Measurements from ENCODE around the gene MZB1.

The MZB1 gene

DNA sequence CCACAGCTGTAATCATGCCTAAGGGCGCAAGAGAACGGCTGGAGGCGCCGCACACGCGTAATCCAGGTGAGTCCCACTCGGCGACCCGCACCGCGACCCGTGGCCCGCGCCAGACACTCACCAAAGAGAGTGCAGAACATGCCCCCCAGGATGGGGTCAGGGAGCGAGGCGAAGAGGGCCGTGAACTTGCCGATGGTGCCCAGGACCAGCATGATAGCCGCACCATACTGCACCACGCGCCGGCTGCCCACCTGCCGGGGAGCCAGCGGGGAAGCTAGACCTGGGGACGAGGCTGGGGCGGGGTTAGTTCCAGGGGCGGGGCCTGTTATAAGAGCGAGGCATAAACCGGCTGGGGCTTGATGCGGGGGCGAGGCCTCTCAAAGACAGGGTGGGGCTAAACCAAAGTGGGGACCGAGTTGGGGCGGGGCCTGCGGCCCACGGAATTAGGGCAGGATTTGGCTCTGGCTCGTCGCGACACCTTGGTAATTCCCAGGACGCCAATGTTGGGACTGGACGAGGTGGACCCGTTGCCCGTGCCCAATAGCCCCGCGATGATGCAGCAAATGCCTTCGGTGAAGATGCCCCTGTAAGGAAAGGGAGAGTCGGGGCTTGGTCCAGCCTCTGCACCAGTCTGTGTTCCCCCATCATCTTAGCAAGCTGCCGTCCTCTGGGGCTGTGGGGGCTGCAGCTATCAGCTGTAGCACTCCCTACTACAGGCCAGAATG lies 11.4 kb downstream of the MZB1 start:
- Histone ChIP-seq H3K27me3 (ENCODE audit: control insufficient read depth in 1 of 2, insufficient read depth in 2 of 2, low read length in 2 of 2) (no peaks in the 10 kb centered on the region), H3K4me1 (ENCODE audit: control insufficient read depth in 1 of 2, insufficient read depth in 2 of 2, low read length in 2 of 2) (peaks cover 36% of the 10 kb centered on the region in 2 donors), H3K4me3 (ENCODE audit: low read depth in 1 of 2, low read length in 2 of 2) (no peak overlapping the region), H3K9me3 (ENCODE audit: control insufficient read depth in 1 of 2, low read length in 2 of 2) (no peaks in the 10 kb centered on the region), H3K36me3 (ENCODE audit: control insufficient read depth in 1 of 2, insufficient read depth in 2 of 2, low read length in 2 of 2) (peaks cover 0 to 13% of the 10 kb centered on the region in 2 donors), H3K27ac (ENCODE audit: low read depth, low read length) (no peak overlapping the region), H3K9ac (ENCODE audit: low read depth in 1 of 2, low read length in 2 of 2) (no peak overlapping the region)

DNA sequence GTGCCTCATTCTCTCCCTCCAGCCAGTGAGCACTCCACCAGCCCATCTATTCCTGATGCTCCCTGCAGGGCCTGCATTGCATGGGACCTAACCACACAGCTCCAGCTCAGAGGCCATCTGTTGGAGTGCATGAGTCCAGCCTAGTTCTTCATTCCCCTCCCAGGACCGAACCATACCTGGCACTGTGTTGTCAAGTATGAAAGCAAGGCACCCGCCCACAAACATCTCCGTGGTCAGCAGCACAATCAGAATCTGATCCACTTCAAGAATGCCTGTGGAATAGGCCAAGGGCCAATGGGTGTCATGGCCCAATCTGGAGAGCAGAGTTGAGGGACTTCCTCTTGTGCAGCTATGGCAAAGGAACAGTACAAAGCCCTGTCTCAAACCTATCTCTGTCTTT lies 12.5 kb downstream of the MZB1 start:
- no peak overlapping the region for H3K9ac ChIP-seq (ENCODE audit: low read depth in 1 of 2, low read length in 2 of 2)
- no peak overlapping the region for H3K27ac ChIP-seq (ENCODE audit: low read depth, low read length)
- H3K9me3 ChIP-seq (ENCODE audit: control insufficient read depth in 1 of 2, low read length in 2 of 2) = no peaks in the 10 kb centered on the region
- no peak overlapping the region for H3K4me3 ChIP-seq (ENCODE audit: low read depth in 1 of 2, low read length in 2 of 2)
- peaks cover 0 to 13% of the 10 kb centered on the region in 2 donors for H3K36me3 ChIP-seq (ENCODE audit: control insufficient read depth in 1 of 2, insufficient read depth in 2 of 2, low read length in 2 of 2)
- no peaks in the 10 kb centered on the region for H3K27me3 ChIP-seq (ENCODE audit: control insufficient read depth in 1 of 2, insufficient read depth in 2 of 2, low read length in 2 of 2)
- H3K4me1 ChIP-seq (ENCODE audit: control insufficient read depth in 1 of 2, insufficient read depth in 2 of 2, low read length in 2 of 2) = peaks cover 30 to 31% of the 10 kb centered on the region in 2 donors

DNA sequence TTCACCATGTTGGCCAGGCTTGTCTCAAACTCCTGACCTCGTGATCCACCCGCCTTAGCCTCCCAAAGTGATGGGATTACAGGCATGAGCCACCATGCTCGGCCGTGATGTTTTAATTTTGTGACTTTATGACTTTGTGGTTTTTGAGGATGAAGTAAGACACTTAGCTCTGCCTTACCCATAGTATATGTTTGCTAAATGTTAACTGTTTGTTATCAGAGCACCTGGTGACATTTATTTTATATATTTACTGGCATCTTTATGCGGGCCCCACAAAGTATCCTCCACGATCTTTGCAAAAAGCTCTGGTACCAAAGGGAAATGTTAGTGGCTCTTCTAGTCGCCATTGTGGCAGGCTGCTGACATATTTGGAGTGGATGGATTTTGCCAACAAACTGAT lies 13.3 kb downstream of the MZB1 start:
- Histone ChIP-seq H3K36me3 (ENCODE audit: control insufficient read depth in 1 of 2, insufficient read depth in 2 of 2, low read length in 2 of 2) (peaks cover 0 to 22% of the 10 kb centered on the region in 2 donors), H3K4me3 (ENCODE audit: low read depth in 1 of 2, low read length in 2 of 2) (no peak overlapping the region), H3K9ac (ENCODE audit: low read depth in 1 of 2, low read length in 2 of 2) (no peak overlapping the region), H3K27ac (ENCODE audit: low read depth, low read length) (no peak overlapping the region), H3K27me3 (ENCODE audit: control insufficient read depth in 1 of 2, insufficient read depth in 2 of 2, low read length in 2 of 2) (no peaks in the 10 kb centered on the region), H3K9me3 (ENCODE audit: control insufficient read depth in 1 of 2, low read length in 2 of 2) (no peaks in the 10 kb centered on the region), H3K4me1 (ENCODE audit: control insufficient read depth in 1 of 2, insufficient read depth in 2 of 2, low read length in 2 of 2) (peaks cover 25 to 27% of the 10 kb centered on the region in 2 donors)

DNA sequence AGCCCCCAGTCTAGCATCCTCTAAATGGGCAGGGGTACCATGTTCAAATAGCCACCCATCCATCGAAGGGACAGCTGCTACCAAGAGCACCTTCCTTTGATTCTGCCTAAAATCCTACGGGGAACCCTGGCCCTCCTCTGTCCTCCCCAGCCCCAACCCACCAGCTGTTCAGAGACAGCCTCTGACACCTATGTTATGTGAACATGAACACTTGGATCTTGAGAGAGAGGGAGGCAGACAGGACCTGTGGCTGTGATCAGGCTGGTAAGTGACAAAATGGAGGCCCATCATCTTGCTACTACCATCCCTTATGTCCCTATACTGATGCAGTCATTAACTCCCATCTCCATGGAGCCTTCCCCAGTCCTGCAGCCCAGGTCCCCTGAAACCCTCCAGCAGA lies 14.8 kb downstream of the MZB1 start:
- no peaks in the 10 kb centered on the region for H3K27me3 ChIP-seq (ENCODE audit: control insufficient read depth in 1 of 2, insufficient read depth in 2 of 2, low read length in 2 of 2)
- H3K9ac ChIP-seq (ENCODE audit: low read depth in 1 of 2, low read length in 2 of 2) = no peak overlapping the region
- peaks cover 0 to 27% of the 10 kb centered on the region in 2 donors for H3K36me3 ChIP-seq (ENCODE audit: control insufficient read depth in 1 of 2, insufficient read depth in 2 of 2, low read length in 2 of 2)
- no peaks in the 10 kb centered on the region for H3K9me3 ChIP-seq (ENCODE audit: control insufficient read depth in 1 of 2, low read length in 2 of 2)
- no peak overlapping the region for H3K27ac ChIP-seq (ENCODE audit: low read depth, low read length)
- H3K4me1 ChIP-seq (ENCODE audit: control insufficient read depth in 1 of 2, insufficient read depth in 2 of 2, low read length in 2 of 2) = peaks cover 23 to 27% of the 10 kb centered on the region in 2 donors
- H3K4me3 ChIP-seq (ENCODE audit: low read depth in 1 of 2, low read length in 2 of 2) = no peak overlapping the region

DNA sequence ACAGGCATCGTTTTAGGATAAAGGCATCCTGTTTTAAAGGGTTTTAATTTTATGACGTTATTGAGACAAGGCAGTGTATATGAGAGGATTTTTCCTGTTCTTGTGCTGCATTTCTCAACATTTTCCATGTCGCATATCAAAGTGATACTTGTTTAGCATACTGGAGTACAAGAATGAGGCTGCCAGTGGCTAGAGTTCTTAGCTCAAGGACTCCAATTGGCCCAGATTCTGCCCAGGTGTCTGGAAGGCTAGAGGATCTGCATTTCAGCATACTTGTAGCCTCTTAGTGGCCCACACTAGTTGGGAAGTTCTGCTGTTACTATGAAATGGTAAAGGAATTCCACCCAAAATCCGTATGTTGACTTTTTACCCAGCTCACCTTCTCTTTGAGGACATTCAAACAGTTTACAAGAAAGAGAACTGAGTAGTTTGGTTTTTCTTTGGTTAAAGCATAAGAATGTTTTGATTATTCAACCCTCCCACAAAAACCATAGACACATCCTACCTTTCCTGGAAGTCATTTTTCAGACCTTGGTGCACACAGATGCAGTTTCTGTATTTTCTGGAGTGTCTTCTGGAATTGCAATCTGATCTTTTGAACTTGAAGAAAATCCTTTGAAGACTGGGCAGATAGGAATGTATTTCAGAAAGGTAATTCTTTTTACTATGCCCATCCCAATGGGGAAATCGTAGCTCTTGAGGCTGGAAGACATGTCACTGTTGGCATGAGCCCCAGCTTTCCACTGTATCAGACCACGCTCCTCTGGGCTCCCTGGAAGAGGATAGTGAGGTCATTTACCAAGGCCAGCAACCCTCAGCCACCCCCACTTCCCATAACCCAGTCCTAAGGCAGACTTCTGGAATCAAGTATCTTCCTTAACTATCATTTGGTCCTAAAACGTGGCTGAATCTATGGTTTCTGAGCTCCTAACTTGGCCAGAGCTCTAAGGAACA lies 18.0 kb downstream of the MZB1 start:
- Histone ChIP-seq H3K9me3 (ENCODE audit: control insufficient read depth in 1 of 2, low read length in 2 of 2) (no peaks in the 10 kb centered on the region), H3K27me3 (ENCODE audit: control insufficient read depth in 1 of 2, insufficient read depth in 2 of 2, low read length in 2 of 2) (no peaks in the 10 kb centered on the region), H3K36me3 (ENCODE audit: control insufficient read depth in 1 of 2, insufficient read depth in 2 of 2, low read length in 2 of 2) (peaks cover 4 to 44% of the 10 kb centered on the region in 2 donors), H3K9ac (ENCODE audit: low read depth in 1 of 2, low read length in 2 of 2) (no peak overlapping the region), H3K4me1 (ENCODE audit: control insufficient read depth in 1 of 2, insufficient read depth in 2 of 2, low read length in 2 of 2) (peaks cover 7 to 12% of the 10 kb centered on the region in 2 donors), H3K4me3 (ENCODE audit: low read depth in 1 of 2, low read length in 2 of 2) (no peak overlapping the region), H3K27ac (ENCODE audit: low read depth, low read length) (no peak overlapping the region)

DNA sequence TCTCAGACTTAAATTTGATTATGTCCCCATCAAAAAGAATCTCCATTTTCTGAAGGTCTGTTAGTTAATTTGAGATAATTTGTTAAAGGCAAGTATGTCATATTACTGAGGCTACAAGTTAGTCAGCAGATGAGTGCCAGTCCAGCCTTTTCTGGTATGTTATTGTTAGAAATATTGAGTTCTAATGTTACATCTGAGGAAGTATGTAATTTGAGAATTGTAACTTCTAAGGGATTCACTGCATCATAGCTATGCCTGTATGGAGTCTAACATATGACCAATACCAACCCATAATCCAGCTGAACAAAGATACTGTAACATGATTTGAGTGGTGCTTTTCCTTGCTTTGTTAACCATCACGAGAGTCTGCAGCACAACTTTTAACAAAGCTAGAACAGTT lies 20.5 kb downstream of the MZB1 start:
- Histone ChIP-seq H3K9me3 (ENCODE audit: control insufficient read depth in 1 of 2, low read length in 2 of 2) (no peaks in the 10 kb centered on the region), H3K27me3 (ENCODE audit: control insufficient read depth in 1 of 2, insufficient read depth in 2 of 2, low read length in 2 of 2) (no peaks in the 10 kb centered on the region), H3K36me3 (ENCODE audit: control insufficient read depth in 1 of 2, insufficient read depth in 2 of 2, low read length in 2 of 2) (peaks cover 7 to 57% of the 10 kb centered on the region in 2 donors), H3K4me3 (ENCODE audit: low read depth in 1 of 2, low read length in 2 of 2) (no peak overlapping the region), H3K9ac (ENCODE audit: low read depth in 1 of 2, low read length in 2 of 2) (no peak overlapping the region), H3K27ac (ENCODE audit: low read depth, low read length) (no peak overlapping the region), H3K4me1 (ENCODE audit: control insufficient read depth in 1 of 2, insufficient read depth in 2 of 2, low read length in 2 of 2) (peaks cover 7 to 12% of the 10 kb centered on the region in 2 donors)

DNA sequence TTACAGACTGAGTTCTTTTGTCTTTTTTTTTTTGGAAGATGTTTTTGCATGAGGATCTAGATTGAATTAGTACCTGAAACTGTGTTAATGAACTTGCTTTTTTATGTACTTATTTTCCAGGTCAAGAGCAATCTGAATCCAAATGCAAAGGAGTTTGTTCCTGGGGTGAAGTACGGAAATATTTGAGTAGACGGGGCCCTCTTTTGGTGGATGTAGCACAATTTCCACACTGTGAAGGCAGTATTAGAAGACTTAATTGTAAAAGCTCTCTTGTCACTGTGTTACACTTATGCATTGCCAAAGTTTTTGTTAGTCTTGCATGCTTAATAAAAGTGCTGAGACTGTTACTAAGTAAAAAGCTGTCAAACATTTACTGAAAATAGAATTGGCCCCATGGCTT lies 21.1 kb downstream of the MZB1 start:
- H3K27ac ChIP-seq (ENCODE audit: low read depth, low read length) = no peak overlapping the region
- peaks cover 4 to 7% of the 10 kb centered on the region in 2 donors for H3K4me1 ChIP-seq (ENCODE audit: control insufficient read depth in 1 of 2, insufficient read depth in 2 of 2, low read length in 2 of 2)
- H3K27me3 ChIP-seq (ENCODE audit: control insufficient read depth in 1 of 2, insufficient read depth in 2 of 2, low read length in 2 of 2) = no peaks in the 10 kb centered on the region
- peaks cover 13 to 62% of the 10 kb centered on the region in 2 donors for H3K36me3 ChIP-seq (ENCODE audit: control insufficient read depth in 1 of 2, insufficient read depth in 2 of 2, low read length in 2 of 2)
- H3K4me3 ChIP-seq (ENCODE audit: low read depth in 1 of 2, low read length in 2 of 2) = no peak overlapping the region
- H3K9ac ChIP-seq (ENCODE audit: low read depth in 1 of 2, low read length in 2 of 2) = no peak overlapping the region
- no peaks in the 10 kb centered on the region for H3K9me3 ChIP-seq (ENCODE audit: control insufficient read depth in 1 of 2, low read length in 2 of 2)

DNA sequence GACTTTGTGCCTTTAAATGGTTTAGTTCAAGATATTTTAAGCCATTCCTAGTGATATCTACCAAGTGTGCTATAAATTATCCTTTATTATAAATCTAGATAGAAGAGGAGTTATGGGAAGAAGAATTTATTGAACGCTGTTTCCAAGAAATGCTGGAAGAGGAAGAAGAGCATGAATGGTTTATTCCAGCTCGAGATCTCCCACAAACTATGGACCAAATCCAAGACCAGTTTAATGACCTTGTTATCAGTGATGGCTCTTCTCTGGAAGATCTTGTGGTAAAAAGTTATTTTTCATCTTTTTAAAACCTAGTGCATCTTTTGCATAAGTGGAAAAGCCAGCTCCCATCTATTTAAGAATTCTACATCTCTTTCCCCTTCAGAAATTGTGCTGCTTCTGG lies 25.2 kb downstream of the MZB1 start:
- no peaks in the 10 kb centered on the region for H3K4me1 ChIP-seq (ENCODE audit: control insufficient read depth in 1 of 2, insufficient read depth in 2 of 2, low read length in 2 of 2)
- no peak overlapping the region for H3K9ac ChIP-seq (ENCODE audit: low read depth in 1 of 2, low read length in 2 of 2)
- H3K9me3 ChIP-seq (ENCODE audit: control insufficient read depth in 1 of 2, low read length in 2 of 2) = no peaks in the 10 kb centered on the region
- no peak overlapping the region for H3K4me3 ChIP-seq (ENCODE audit: low read depth in 1 of 2, low read length in 2 of 2)
- peaks cover 20 to 50% of the 10 kb centered on the region in 2 donors for H3K36me3 ChIP-seq (ENCODE audit: control insufficient read depth in 1 of 2, insufficient read depth in 2 of 2, low read length in 2 of 2)
- no peak overlapping the region for H3K27ac ChIP-seq (ENCODE audit: low read depth, low read length)
- no peaks in the 10 kb centered on the region for H3K27me3 ChIP-seq (ENCODE audit: control insufficient read depth in 1 of 2, insufficient read depth in 2 of 2, low read length in 2 of 2)

DNA sequence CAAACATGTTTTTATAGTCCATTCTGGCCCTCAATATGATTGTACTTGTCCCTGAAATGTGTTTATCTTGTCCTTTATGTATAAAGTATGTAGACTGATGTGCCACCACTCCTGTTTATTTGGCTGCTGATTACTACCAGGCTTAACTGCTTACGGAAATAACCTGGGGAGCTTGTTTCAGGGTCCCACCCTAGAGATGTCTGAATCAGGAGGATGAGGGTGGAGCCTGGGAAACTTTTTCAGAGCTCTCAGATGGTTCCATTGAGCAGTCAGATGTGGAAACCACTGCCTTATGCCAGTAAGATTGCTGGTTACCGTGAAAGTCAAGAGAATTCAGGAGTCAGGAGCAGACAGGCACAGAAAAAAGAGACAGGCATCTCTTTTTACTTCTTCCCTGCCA lies 25.8 kb downstream of the MZB1 start:
- Histone ChIP-seq H3K4me3 (ENCODE audit: low read depth in 1 of 2, low read length in 2 of 2) (no peak overlapping the region), H3K27me3 (ENCODE audit: control insufficient read depth in 1 of 2, insufficient read depth in 2 of 2, low read length in 2 of 2) (no peaks in the 10 kb centered on the region), H3K27ac (ENCODE audit: low read depth, low read length) (no peak overlapping the region), H3K9me3 (ENCODE audit: control insufficient read depth in 1 of 2, low read length in 2 of 2) (no peaks in the 10 kb centered on the region), H3K4me1 (ENCODE audit: control insufficient read depth in 1 of 2, insufficient read depth in 2 of 2, low read length in 2 of 2) (no peaks in the 10 kb centered on the region), H3K36me3 (ENCODE audit: control insufficient read depth in 1 of 2, insufficient read depth in 2 of 2, low read length in 2 of 2) (peaks cover 16 to 46% of the 10 kb centered on the region in 2 donors), H3K9ac (ENCODE audit: low read depth in 1 of 2, low read length in 2 of 2) (no peak overlapping the region)

DNA sequence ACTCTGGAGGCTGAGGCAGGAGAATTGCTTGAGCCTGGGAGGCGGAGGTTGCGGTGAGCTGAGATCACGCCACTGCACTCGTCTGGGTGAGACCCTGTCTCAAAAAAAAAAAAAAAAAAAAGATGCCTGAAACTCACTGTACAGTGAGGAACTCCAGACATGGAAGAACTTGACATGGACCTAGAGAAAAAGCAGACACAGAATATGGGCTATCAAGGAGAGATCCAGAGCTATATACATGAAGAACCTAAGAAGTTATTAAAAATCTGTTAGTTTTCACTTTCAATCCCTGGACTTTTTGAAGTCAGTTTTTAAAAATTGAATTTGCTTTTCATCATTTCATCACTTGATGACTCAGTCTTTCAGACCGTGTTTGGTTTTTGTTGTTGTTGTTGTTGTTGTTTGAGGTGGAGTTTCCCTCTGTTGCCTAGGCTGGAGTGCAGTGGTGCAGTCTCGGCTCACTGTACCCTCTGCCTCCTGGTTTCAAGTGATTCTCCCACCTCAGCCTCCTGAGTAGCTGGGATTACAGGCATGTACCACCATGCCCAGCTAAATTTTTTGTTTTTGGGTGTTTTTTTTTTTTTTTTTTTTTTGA lies 27.8 kb downstream of the MZB1 start:
- H3K27ac ChIP-seq (ENCODE audit: low read depth, low read length) = no peak overlapping the region
- no peaks in the 10 kb centered on the region for H3K27me3 ChIP-seq (ENCODE audit: control insufficient read depth in 1 of 2, insufficient read depth in 2 of 2, low read length in 2 of 2)
- H3K36me3 ChIP-seq (ENCODE audit: control insufficient read depth in 1 of 2, insufficient read depth in 2 of 2, low read length in 2 of 2) = peaks cover 16 to 36% of the 10 kb centered on the region in 2 donors

More for the DNA sequence above, 27.8 kb downstream of the MZB1 start:
- no peak overlapping the region for H3K4me3 ChIP-seq (ENCODE audit: low read depth in 1 of 2, low read length in 2 of 2)
- no peaks in the 10 kb centered on the region for H3K4me1 ChIP-seq (ENCODE audit: control insufficient read depth in 1 of 2, insufficient read depth in 2 of 2, low read length in 2 of 2)
- H3K9ac ChIP-seq (ENCODE audit: low read depth in 1 of 2, low read length in 2 of 2) = no peak overlapping the region
- no peaks in the 10 kb centered on the region for H3K9me3 ChIP-seq (ENCODE audit: control insufficient read depth in 1 of 2, low read length in 2 of 2)

All from duodenal mucosa (tissue), 2 donors.